ENCODE data around the gene ATE1.
"Not testable (repeated sequence)": the region's sequence is repeated elsewhere in the genome, so short reads cannot be mapped to it uniquely, and the experiment has no call there.

The ATE1 gene

GRCh38 chr10:121927841-121928527 is at the start of gene ATE1:
Gene ATE1, minus strand, starts transcription at chr10:121928031. Its CDS starts 82 bp downstream, at chr10:121927949.
- DNase-seq (ENCODE audit: low read depth in 2 of 2), result peak; percentile 65 to 69

GRCh38 chr10:121976607-121977006 is 48.8 kb upstream of the ATE1 start:
- DNase-seq (ENCODE audit: low read depth in 2 of 2), result no peak

DNA sequence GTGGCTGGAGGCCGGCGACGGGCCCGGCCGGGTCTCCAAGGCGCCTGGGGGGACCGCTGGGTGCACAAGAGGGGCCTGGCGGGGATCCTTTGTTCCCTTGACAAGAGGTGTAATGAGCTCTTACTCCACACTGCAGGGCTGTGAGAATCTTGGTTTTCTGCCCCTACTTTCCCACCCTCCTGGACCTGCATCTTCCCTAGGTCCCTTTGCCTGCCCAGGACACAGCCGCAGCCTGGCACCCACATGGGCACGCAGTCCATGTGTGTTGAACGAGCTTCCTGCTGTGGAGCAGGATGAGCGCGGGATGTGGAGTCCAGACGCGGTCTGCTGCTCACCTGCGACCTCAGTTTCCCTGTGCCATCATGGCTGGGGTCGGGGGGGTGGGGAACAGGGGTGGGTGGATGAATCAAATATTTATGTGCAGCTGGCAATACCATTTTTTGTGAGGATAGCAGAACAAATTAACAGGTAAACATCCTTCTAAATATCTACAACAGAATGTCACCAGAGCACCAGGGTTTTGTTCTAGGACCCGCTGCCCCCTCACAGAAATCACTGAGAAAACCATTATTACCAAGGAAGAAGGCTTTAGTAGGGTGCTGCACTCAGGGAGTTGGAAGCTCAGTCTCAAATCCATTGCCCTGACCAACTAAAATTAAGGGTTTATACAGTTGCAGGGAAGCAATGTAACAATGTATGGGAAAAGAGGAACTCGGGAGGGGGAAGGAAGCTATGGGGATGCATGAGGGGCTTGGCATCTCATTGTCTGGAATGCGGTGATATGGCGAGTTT is 47.7 kb upstream of the ATE1 start:
- DNase-seq (ENCODE audit: low read depth in 2 of 2), result no peak

DNA sequence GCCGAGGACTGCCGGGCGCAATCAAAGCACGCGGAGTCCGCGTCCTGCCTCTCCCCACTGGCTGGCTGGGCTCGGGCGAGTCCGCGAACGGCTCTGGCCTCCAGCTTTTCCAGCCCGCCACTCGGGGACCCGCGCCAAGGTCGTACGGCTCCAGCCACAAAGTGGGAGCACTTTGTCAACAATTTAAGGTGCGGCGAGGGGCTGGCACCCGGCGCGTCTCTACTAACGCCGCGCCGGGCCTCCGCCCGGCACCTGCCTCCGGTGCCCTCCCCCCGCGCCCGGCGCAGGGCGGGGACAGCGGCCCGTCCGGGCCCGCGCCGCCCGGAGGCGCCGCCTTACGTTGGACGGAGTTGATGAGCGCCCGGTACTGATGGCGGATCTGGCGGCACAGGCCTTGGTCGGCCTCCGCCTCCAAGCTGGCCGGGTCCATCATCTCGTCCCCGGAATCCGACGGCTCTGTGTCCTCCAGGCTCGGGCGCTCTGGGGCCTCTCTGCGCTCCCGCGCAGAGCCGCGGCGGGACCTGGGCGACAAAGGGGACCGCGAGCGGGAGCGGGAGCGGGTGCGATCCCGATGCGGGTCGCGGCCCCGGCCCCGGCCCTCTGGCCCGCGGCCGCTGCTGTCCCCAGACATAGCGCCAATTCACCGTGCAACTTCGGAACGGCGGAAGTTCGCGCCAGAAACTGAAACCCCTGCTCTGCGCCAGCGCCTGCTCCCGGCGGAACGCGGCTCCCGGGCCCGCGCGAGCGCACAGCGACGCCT is 46.9 kb upstream of the ATE1 start, which contains the start of gene NSMCE4A:
Gene NSMCE4A (minus strand): TSS at position 683 of the 760 bp plus-strand sequence. CDS start 52 bp downstream, at position 631.
- DNase-seq (ENCODE audit: low read depth in 2 of 2), result peak; percentile 67 to 68

DNA sequence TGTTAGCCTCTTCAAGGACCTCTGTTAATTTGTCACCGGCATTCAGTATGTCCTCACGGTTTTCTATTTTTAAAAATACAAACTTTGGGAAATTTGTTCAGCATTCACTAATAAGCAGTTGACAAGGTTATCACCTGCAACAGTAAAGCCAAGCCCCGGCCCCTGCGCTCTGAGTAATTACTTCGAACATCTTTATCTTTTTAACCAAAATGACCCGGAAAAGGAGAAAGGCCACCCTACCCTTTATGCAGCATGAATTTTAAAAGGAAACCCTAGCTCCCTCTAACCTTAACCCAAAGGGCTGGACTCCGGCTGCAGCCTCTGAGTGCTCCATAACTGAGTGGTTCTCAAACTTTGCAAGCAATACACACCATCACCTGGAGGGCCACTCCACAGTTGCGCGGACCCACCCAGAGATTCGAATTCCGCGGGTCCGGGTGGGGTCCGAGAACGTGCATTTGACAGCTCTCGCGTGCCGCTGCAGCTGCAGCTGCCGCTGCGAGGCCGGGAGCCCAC is 46.2 kb upstream of the ATE1 start:
- DNase-seq (ENCODE audit: low read depth in 2 of 2), result peak in 1 of 2 donors; percentile 4

DNA sequence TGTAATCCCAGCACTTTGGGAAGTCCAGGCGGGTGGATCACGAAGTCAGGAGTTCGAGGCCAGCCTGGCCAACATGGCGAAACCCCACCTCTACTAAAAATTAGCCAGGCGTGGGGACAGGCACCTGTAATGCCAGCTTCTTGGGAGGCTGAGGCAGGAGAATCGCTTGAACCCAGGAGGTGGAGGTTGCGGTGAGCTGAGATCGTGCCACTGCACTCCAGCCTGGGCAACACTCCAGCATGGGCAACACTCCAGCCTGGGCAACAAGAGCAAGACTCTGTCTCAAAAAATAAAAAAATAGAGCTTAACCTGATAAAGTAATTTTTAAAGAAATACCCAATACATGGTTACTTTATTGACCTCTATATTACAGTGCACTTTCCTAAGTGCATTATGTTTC is 41.3 kb upstream of the ATE1 start:
- DNase-seq (ENCODE audit: low read depth in 2 of 2), result not testable (repeated sequence)

GRCh38 chr10:121965996-121966395 is 38.2 kb upstream of the ATE1 start:
- no peak for DNase-seq (ENCODE audit: low read depth in 2 of 2)

GRCh38 chr10:121961456-121961855 is 33.6 kb upstream of the ATE1 start:
- no peak for DNase-seq (ENCODE audit: low read depth in 2 of 2)

DNA sequence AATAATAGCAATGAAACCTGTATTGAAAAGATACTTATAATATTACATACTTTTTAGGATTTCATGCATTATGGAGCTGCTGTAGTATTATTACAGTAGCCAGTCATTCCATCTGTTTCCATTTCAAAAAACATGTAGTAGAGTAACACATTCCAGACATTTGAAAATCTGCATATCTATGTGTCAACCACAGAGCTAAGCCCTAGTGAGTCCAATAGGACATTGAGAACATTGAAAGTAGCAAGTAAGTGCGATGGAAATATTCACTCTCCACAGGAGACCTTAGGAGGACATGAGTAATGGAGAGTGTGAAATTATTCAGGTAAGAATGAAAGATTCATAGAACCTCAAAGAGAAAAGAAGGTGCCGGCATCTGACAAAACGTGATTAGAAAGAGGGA is 31.8 kb upstream of the ATE1 start:
- DNase-seq (ENCODE audit: low read depth in 2 of 2), result no peak

GRCh38 chr10:121956111-121957061 is 28.6 kb upstream of the ATE1 start:
- no peak for DNase-seq (ENCODE audit: low read depth in 2 of 2)

- no peak for DNase-seq (ENCODE audit: low read depth in 2 of 2)
Measured at GRCh38 chr10:121952226-121952625, 24.4 kb upstream of the ATE1 start.

DNA sequence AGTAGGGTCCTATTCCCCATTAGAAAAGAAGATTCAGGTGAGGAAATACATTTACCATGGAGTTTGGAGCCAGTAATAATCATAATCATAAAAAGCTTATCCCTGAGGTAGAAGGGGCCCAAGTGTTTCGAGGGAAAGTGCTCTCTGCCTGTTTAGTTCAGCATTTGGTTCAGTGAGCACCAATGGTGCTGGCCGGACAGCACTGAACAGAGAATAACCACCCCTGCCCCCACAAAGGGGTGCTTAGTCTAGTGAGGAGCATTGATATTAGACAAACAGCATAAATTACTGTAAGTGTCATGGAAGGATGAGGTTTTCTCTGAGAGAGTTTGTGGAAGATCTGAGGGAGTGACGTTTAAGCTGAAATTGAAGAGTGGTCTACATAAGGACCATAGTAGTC is 21.6 kb upstream of the ATE1 start:
- DNase-seq (ENCODE audit: low read depth in 2 of 2), result no peak

GRCh38 chr10:121949049-121949448 is 21.2 kb upstream of the ATE1 start:
- DNase-seq (ENCODE audit: low read depth in 2 of 2), result no peak

DNA sequence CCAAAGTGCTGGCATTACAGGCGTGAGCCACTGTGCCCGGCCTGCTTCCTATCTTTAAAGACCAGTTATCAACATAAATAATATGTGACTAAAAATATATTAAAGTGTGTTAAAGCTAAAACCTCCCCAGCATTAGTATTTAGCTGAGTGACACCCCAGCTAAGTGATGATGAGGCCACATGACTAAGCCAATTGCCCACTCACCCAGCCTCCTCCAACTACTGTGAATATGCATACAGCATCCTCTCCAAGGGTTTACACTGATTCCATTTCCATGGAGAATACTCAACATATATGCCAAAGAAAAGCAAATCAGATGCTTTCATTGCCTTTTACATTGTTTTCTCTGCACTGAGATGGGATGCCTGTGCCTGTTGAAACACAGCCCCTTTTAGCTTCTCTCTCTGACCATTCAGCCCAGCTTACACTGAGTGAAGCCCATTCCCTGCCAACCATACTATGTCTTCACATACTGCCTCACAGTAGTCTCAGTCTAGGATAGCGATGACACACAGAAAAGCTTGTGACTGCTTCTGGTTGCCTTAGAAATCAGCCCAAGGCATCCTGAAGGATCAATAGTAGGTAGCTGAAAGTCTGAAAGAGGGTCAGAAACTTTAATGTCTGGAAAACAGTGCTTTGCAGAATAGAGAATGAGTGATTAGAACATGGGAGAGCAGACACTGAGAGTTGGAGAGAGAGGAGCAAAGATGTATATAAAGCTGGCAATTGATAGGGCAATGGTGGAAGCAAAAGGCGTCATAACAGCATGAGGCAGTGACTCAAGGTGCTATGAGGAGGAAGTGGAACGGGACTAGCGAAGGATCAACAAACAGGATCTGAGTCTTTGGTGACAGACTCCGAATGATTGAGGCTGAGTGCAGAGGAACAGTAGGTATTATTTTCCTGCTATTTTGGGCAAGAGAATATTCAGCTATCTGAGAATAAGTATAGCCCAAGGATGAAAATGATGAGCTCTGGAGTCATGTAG is 19.8 kb upstream of the ATE1 start:
- no peak for DNase-seq (ENCODE audit: low read depth in 2 of 2)

- no peak for DNase-seq (ENCODE audit: low read depth in 2 of 2)
Measured at GRCh38 chr10:121942749-121943416, 15.1 kb upstream of the ATE1 start.

DNA sequence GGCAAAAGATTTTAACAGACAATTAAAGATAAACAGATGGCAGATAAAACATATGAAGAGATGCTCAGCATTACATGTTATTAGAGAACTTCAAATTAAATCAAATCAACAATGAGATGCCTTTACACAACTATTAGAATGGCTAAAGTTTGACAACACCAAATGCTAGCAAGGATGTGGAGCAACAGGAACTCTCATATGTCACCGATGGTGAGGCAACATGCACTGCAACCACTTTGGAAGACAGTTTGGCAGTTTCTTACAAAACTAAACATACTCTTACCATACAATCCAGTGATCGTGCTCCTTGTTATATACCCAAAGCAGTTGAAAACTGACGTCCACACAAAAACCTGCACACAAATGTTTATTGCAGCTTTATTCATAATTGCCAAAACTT is 13.7 kb upstream of the ATE1 start:
- DNase-seq (ENCODE audit: low read depth in 2 of 2), result no peak

DNA sequence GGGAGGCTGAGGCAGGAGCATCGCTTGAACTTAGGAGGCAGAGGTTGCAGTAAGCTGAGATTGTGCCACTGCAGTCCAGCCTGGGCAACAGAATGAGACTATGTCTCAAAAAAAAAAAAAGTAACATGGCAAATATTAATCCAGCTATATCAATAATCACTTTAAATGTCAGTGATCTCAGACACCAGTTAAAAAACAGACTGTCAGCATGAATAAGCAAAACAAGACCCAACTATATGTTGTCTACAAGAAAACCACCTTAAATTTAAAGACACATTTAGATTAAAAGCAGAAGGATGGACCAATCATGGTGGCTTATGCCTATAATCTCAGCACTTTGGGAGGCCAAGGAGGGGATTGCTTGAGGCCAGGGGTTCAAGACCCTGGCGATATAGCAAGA is 8.5 kb upstream of the ATE1 start:
- no peak for DNase-seq (ENCODE audit: low read depth in 2 of 2)

GRCh38 chr10:121935702-121936101 is 7.9 kb upstream of the ATE1 start:
- no peak for DNase-seq (ENCODE audit: low read depth in 2 of 2)
